ENCODE data around the gene IRF1.

Gene IRF1

GRCh38 chr5:132435447-132435846 is 55.1 kb downstream of the IRF1 start:
- DNase-seq = no peak

- no peak for DNase-seq
These were observed 55.9 kb downstream of the IRF1 start for GRCh38 chr5:132434416-132435286.

- no peak for DNase-seq
These were observed 57.4 kb downstream of the IRF1 start for GRCh38 chr5:132433141-132433540.

GRCh38 chr5:132431632-132432031 is 58.9 kb downstream of the IRF1 start:
- no peak for DNase-seq

All from NCI-H1092 treated with DMSO at 0.1 percent for 48 hours (cell line).